Keratinocyte (primary cell): ENCODE results near the gene CEP68. TPM values are rescaled to one million over a fixed set of nuclear protein-coding genes. Genes with fewer than 3 reads are reported as not detected.

Experiments used
- DNase-seq: peaks from one replicate; pipeline ENCODE4 v3.0.0-alpha.2; 2011; ENCODE audit warnings: low read depth, missing footprints, low spot score
- FAIRE-seq: peaks from 2 replicates; lab custom pipeline; 2011; peaks lifted over from hg19 to GRCh38; lab: Jason Lieb, UNC
- H2AFZ ChIP-seq: 2 replicates; pipeline ENCODE4 v1.6.0; 2012; ENCODE audit warnings: low read length, control low read depth, inconsistent platforms; ENCODE audit not compliant: control insufficient read depth
- H3K27ac ChIP-seq: 2 replicates; pipeline ENCODE4 v1.5.1; 2011; ENCODE audit warnings: low read length; ENCODE audit not compliant: control insufficient read depth, insufficient read depth
- H3K27me3 ChIP-seq: 3 replicates; pipeline ENCODE4 v1.6.0; 2011; ENCODE audit warnings: low read length; ENCODE audit not compliant: control insufficient read depth, insufficient read depth; ENCODE audit errors: extremely low read depth
- H3K36me3 ChIP-seq, 2 experiments: 2 replicates in 1 of 2; 3 replicates in 1 of 2; pipeline ENCODE4 v1.5.1; 2011; ENCODE audit warnings: low read length in 2 of 2, mild to moderate bottlenecking in 1 of 2; ENCODE audit not compliant: control insufficient read depth in 2 of 2, insufficient read depth in 2 of 2; ENCODE audit errors: extremely low read depth in 1 of 2
- H3K4me1 ChIP-seq: 3 replicates; pipeline ENCODE4 v1.5.1; 2011; ENCODE audit warnings: low read length; ENCODE audit not compliant: control insufficient read depth, insufficient read depth; ENCODE audit errors: extremely low read depth
- H3K4me2 ChIP-seq: 3 replicates; pipeline ENCODE4 v1.6.0; 2011; ENCODE audit warnings: low read depth, low read length; ENCODE audit not compliant: control insufficient read depth, insufficient read depth; ENCODE audit errors: extremely low read depth
- H3K4me3 ChIP-seq, 3 experiments: fragments of 200-600 bp in 1 of 3; sonication (generic) in 1 of 3; 2 replicates in 2 of 3; 3 replicates in 1 of 3; pipeline ENCODE4 v1.5.1; 2011 to 2016; ENCODE audit warnings: low read length in 3 of 3, mild to moderate bottlenecking in 3 of 3, control low read depth in 2 of 3, inconsistent platforms in 1 of 3, low read depth in 1 of 3, mixed read lengths in 1 of 3, mixed run types in 1 of 3, moderate library complexity in 1 of 3; ENCODE audit not compliant: control insufficient read depth in 2 of 3, insufficient read depth in 2 of 3; ENCODE audit errors: extremely low read depth in 1 of 3
- H3K79me2 ChIP-seq: 2 replicates; pipeline ENCODE4 v1.6.0; 2012; ENCODE audit warnings: low read length; ENCODE audit not compliant: control insufficient read depth, insufficient read depth
- H3K9ac ChIP-seq: 3 replicates; pipeline ENCODE4 v1.6.0; 2011; ENCODE audit warnings: low read length; ENCODE audit not compliant: control insufficient read depth, insufficient read depth; ENCODE audit errors: extremely low read depth
- H3K9me1 ChIP-seq: 3 replicates; pipeline ENCODE4 v1.6.0; 2011; ENCODE audit warnings: low read length; ENCODE audit not compliant: control insufficient read depth, insufficient read depth; ENCODE audit errors: extremely low read depth
- H3K9me3 ChIP-seq: 2 replicates; pipeline ENCODE4 v1.5.1; 2012; ENCODE audit warnings: low read depth, low read length; ENCODE audit not compliant: control insufficient read depth
- H4K20me1 ChIP-seq: 3 replicates; pipeline ENCODE4 v1.6.0; 2011; ENCODE audit warnings: low read length; ENCODE audit not compliant: control insufficient read depth, insufficient read depth; ENCODE audit errors: extremely low read depth
- CTCF ChIP-seq, 3 experiments: IDR thresholded peaks in 1 of 3; conservative IDR thresholded peaks in 1 of 3; optimal IDR thresholded peaks in 1 of 3; 2 replicates in 2 of 3; 3 replicates in 1 of 3; pipeline versions ENCODE3 to v1.5.1; 2011; ENCODE audit warnings: low read length in 3 of 3, mild to moderate bottlenecking in 3 of 3, moderate library complexity in 2 of 3, control low read depth in 1 of 3, inconsistent platforms in 1 of 3; ENCODE audit not compliant: insufficient read depth in 2 of 3; ENCODE audit errors: extremely low read depth in 1 of 3
- EZH2 ChIP-seq: IDR thresholded peaks from one replicate; pipeline ENCODE4 v1.6.1; 2012; ENCODE audit warnings: inconsistent platforms, mild to moderate bottlenecking, low read length, moderate library complexity
- dilution Hi-C: fragments of 300-500 bp; cut with MboI; formaldehyde crosslinking; loops from one replicate; pipeline ENCODE4 v1.7.0; 2020; ENCODE audit warnings: low sequenced_read_pairs; ENCODE audit not compliant: extremely low pct_ligation_motif_present
- polyA plus RNA-seq, 5 experiments: library from polyadenylated mRNA; depleted of rRNA in 3 of 5; stranded (reverse) in 3 of 5; stranded (forward) in 1 of 5; unstranded in 1 of 5; fragments of >200 nt; gene quantifications; 1 replicate in 1 of 5; 2 replicates in 3 of 5; 3 replicates in 1 of 5; pipeline versions ENCODE4 v1.2.1 to v1.2.3, GENCODE V29; 2011 to 2012; ENCODE audit warnings: missing spikeins in 2 of 5, low read depth in 1 of 5, low replicate concordance in 1 of 5

Gene CEP68
- polyA plus RNA-seq, 1 donor (not counting 4 experiments of a cell fraction or from before 2014, with no cell fraction given): 4.1 TPM

DNA sequence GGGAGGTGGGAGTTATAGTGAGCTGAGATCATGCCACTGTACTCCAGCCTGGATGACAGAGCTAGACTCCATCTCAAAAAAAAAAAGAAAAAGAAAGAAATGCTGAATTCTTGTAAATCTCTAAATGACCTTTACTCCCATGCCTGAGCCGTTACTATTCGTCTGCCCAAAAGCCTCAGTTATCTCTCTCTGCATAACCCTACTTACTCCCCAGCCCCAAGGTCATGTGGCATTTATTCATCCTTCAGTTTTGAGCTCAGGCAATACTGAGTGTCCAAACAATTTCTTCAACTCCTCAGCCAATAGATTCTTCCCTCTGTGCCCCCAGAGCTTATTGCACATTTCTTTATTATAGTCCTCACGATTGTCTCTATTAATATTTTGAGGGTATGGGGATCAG lies 44.9 kb downstream of the CEP68 start:
- no peak overlapping the region for H3K9ac ChIP-seq
- no peak overlapping the region for H2AFZ ChIP-seq
- H4K20me1 ChIP-seq: peaks cover 8% of the 10 kb centered on the region
- TF ChIP-seq EZH2 (no peak), CTCF (optimal IDR thresholded peaks at IDR 0.05 in 1 of 3, IDR thresholded peaks at IDR 0.05 in 1 of 3, conservative IDR thresholded peaks at IDR 0.05 in 1 of 3; ENCODE audit: extremely low read depth in 1 of 3, insufficient read depth in 2 of 3, low read length in 3 of 3) (no peak)
- DNase-seq (no peak), FAIRE-seq (no peak)
- no peaks in the 10 kb centered on the region for H3K4me1 ChIP-seq
- H3K79me2 ChIP-seq: peaks cover 86% of the 10 kb centered on the region
- H3K9me3 ChIP-seq: no peaks in the 10 kb centered on the region
- no peaks in the 10 kb centered on the region for H3K9me1 ChIP-seq
- no peaks in the 10 kb centered on the region for H3K27me3 ChIP-seq
- H3K4me3 ChIP-seq: no peak overlapping the region
- dilution Hi-C loops: no loop called here
- H3K4me2 ChIP-seq: no peak overlapping the region
- H3K27ac ChIP-seq: no peak overlapping the region
- peaks cover 14 to 15% of the 10 kb centered on the region in 2 experiments for H3K36me3 ChIP-seq

- Histone ChIP-seq H3K4me3 (no peak overlapping the region), H4K20me1 (peaks cover 11% of the 10 kb centered on the region), H2AFZ (no peak overlapping the region), H3K27me3 (no peaks in the 10 kb centered on the region), H3K27ac (no peak overlapping the region), H3K4me2 (no peak overlapping the region), H3K9ac (no peak overlapping the region), H3K9me3 (no peaks in the 10 kb centered on the region), H3K36me3 (peaks cover 7 to 8% of the 10 kb centered on the region in 2 experiments), H3K4me1 (no peaks in the 10 kb centered on the region), H3K79me2 (peaks cover 88% of the 10 kb centered on the region), H3K9me1 (no peaks in the 10 kb centered on the region)
- FAIRE-seq (no peak), DNase-seq (no peak)
- dilution Hi-C loops: no loop called here
- TF ChIP-seq CTCF (optimal IDR thresholded peaks at IDR 0.05 in 1 of 3, IDR thresholded peaks at IDR 0.05 in 1 of 3, conservative IDR thresholded peaks at IDR 0.05 in 1 of 3; ENCODE audit: extremely low read depth in 1 of 3, insufficient read depth in 2 of 3, low read length in 3 of 3) (no peak), EZH2 (no peak)
Measured at GRCh38 chr2:65103013-65103715, 46.9 kb downstream of the CEP68 start.
